Measurements from ENCODE around the gene PCDHGA8.
"Not testable (repeated sequence)": the region's sequence is repeated elsewhere in the genome, so short reads cannot be mapped to it uniquely, and the experiment has no call there.

PCDHGA8 gene

GRCh38 chr5:141392429-141393198 lies at the start of gene PCDHGA8:
Gene PCDHGA8, plus strand, starts transcription at chr5:141392633. Its CDS starts 181 bp downstream, at chr5:141392814.
- no peaks in the 10 kb centered on the region for H3K4me1 Mint-ChIP-seq
- H3K9me3 Mint-ChIP-seq = peaks cover 68% of the 10 kb centered on the region
- no peak within 1 kb of the TSS for H3K27ac Mint-ChIP-seq
- H3K27me3 Mint-ChIP-seq (ENCODE audit: low read depth) = no peaks in the 10 kb centered on the region
- peaks cover 63% of the 10 kb centered on the region for H3K36me3 Mint-ChIP-seq (ENCODE audit: low read depth)
- no peak within 1 kb of the TSS for H3K4me3 Mint-ChIP-seq
- no peak for TF ChIP-seq CTCF (IDR thresholded peaks at IDR 0.05; ENCODE audit: unreplicated experiment in 3 of 3)

GRCh38 chr5:141342773-141343172 lies 49.7 kb upstream of the PCDHGA8 start:
- no peak overlapping the region for H3K4me3 Mint-ChIP-seq
- TF ChIP-seq CTCF (IDR thresholded peaks at IDR 0.05; ENCODE audit: unreplicated experiment in 3 of 3) = no peak
- peaks cover 25% of the 10 kb centered on the region for H3K36me3 Mint-ChIP-seq (ENCODE audit: low read depth)
- H3K27ac Mint-ChIP-seq = no peak overlapping the region
- no peaks in the 10 kb centered on the region for H3K4me1 Mint-ChIP-seq
- peaks cover 72% of the 10 kb centered on the region for H3K9me3 Mint-ChIP-seq
- H3K27me3 Mint-ChIP-seq (ENCODE audit: low read depth) = peaks cover 4% of the 10 kb centered on the region

DNA sequence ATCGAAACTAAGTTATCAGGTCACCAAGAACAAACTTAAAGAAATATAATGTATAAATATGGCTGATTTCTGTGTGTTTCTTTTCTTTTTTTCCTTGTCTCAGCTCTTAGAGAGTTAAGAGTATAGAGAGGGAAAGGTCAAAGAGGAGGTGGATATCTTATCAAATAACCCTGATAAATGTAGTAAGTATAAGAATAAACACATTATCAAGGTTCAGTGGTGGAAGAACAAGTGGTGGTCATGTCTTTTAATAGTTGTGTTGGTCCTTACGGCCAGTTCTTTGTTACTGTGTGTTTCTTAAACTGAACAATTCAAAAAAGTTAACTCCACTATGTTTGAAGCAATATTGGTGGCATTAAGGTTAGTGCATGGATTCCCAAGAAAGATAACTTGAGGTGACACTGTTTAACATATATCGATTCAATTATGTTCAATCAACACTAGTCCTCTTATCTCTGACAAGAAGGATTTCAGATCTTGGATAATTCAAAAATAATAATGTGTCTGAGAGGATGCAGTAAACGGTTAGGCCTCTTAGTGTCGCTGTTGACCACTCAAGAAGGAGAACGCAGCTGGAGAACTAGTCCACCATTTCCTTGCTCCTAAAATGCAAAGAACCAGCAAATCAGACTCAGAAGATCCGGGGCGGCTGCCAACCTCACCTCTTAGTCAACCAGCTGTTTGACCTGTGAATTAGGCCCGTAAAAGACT lies 49.0 kb upstream of the PCDHGA8 start, which contains the start of gene PCDHGA3:
Gene PCDHGA3 (plus strand): TSS at position 588 of the 711 bp plus-strand sequence. CDS start 205 bp downstream, outside the sequence.
- peaks cover 4% of the 10 kb centered on the region for H3K27me3 Mint-ChIP-seq (ENCODE audit: low read depth)
- H3K36me3 Mint-ChIP-seq (ENCODE audit: low read depth) = peaks cover 25% of the 10 kb centered on the region
- no peaks in the 10 kb centered on the region for H3K4me1 Mint-ChIP-seq
- no peak within 1 kb of the TSS for H3K27ac Mint-ChIP-seq
- peaks cover 70% of the 10 kb centered on the region for H3K9me3 Mint-ChIP-seq
- H3K4me3 Mint-ChIP-seq = no peak within 1 kb of the TSS
- TF ChIP-seq CTCF (IDR thresholded peaks at IDR 0.05; ENCODE audit: unreplicated experiment in 3 of 3) = no peak

- Mint-ChIP-seq H3K4me3 (no peak overlapping the region), H3K4me1 (no peaks in the 10 kb centered on the region), H3K9me3 (peaks cover 70% of the 10 kb centered on the region), H3K27ac (no peak overlapping the region), H3K27me3 (ENCODE audit: low read depth) (peaks cover 4% of the 10 kb centered on the region), H3K36me3 (ENCODE audit: low read depth) (peaks cover 22% of the 10 kb centered on the region)
- TF ChIP-seq CTCF (IDR thresholded peaks at IDR 0.05; ENCODE audit: unreplicated experiment in 3 of 3) = no peak
Observed at GRCh38 chr5:141343953-141344463, 48.4 kb upstream of the PCDHGA8 start.

DNA sequence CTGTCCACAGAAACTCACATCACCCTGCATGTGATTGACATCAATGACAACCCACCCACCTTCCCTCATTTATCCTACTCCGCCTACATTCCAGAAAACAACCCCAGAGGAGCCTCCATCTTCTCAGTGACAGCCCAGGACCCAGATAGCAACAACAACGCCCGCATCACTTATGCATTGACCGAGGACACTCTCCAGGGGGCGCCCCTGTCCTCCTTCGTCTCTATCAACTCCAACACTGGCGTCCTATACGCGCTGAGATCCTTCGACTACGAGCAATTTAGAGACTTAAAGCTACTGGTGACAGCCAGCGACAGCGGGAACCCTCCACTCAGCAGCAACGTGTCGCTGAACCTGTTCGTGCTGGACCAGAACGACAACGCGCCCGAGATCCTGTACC lies 47.1 kb upstream of the PCDHGA8 start:
- Mint-ChIP-seq H3K36me3 (ENCODE audit: low read depth) (peaks cover 24% of the 10 kb centered on the region), H3K4me3 (no peak overlapping the region), H3K4me1 (no peaks in the 10 kb centered on the region), H3K9me3 (peaks cover 76% of the 10 kb centered on the region), H3K27me3 (ENCODE audit: low read depth) (peaks cover 4% of the 10 kb centered on the region), H3K27ac (no peak overlapping the region)
- no peak for TF ChIP-seq CTCF (IDR thresholded peaks at IDR 0.05; ENCODE audit: unreplicated experiment in 3 of 3)

DNA sequence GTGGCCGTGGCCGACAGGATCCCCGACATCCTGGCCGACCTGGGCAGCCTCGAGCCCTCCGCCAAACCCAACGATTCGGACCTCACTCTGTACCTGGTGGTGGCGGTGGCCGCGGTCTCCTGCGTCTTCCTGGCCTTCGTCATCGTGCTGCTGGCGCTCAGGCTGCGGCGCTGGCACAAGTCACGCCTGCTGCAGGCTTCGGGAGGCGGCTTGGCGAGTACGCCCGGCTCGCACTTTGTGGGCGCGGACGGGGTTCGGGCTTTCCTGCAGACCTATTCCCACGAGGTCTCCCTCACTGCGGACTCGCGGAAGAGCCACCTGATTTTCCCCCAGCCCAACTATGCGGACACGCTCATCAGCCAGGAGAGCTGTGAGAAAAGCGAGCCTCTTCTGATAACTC lies 46.4 kb upstream of the PCDHGA8 start:
- Mint-ChIP-seq H3K9me3 (peaks cover 75% of the 10 kb centered on the region), H3K36me3 (ENCODE audit: low read depth) (peaks cover 25% of the 10 kb centered on the region)
- not testable (repeated sequence) for H3K27me3 Mint-ChIP-seq (ENCODE audit: low read depth); H3K4me1 Mint-ChIP-seq; H3K4me3 Mint-ChIP-seq; H3K27ac Mint-ChIP-seq

Measured in nephron (organoid).